Right lobe of liver (tissue), 6 donors: ENCODE measurements around the gene SIRT2. TPM values are rescaled to one million over a fixed set of nuclear protein-coding genes. Genes with fewer than 3 reads are reported as not detected.
"Not testable (repeated sequence)": the region's sequence is repeated elsewhere in the genome, so short reads cannot be mapped to it uniquely, and the experiment has no call there.

Experiments used
- ATAC-seq, 4 donors: fragments of 200-7000 bp; cut with Tn5 transposase; one replicate each; pipeline ENCODE4 v1.9.1; 2020; ENCODE audit warnings: mild to moderate bottlenecking in 4 of 4, moderate library complexity in 4 of 4
- DNase-seq, 3 donors: peaks; one replicate each; pipeline ENCODE4 v3.0.0-alpha.2; 2020
- H3K27ac ChIP-seq, 3 donors: fragments of 200-600 bp; one replicate each; pipeline ENCODE4 v1.8.0; 2022
- H3K27me3 ChIP-seq, 2 donors: fragments of 200-600 bp; one replicate each; pipeline ENCODE4 v1.8.0; 2022
- H3K36me3 ChIP-seq, 4 donors: fragments of 200-600 bp; sonication (generic) in 1 of 4; one replicate each; pipeline versions ENCODE4 v1.5.1 to v1.8.0; 2017 to 2022; ENCODE audit warnings: control low read depth in 1 of 4
- H3K4me1 ChIP-seq, 4 donors: fragments of 200-600 bp; sonication (generic) in 1 of 4; one replicate each; pipeline versions ENCODE4 v1.5.1 to v1.8.0; 2017 to 2022; ENCODE audit warnings: control low read depth in 1 of 4
- H3K4me3 ChIP-seq, 3 donors: fragments of 200-600 bp; one replicate each; pipeline ENCODE4 v1.8.0; 2022
- H3K9me3 ChIP-seq, 4 donors: fragments of 200-600 bp; sonication (generic) in 1 of 4; one replicate each; pipeline versions ENCODE4 v1.5.1 to v1.8.0; 2017 to 2022; ENCODE audit warnings: control low read depth in 1 of 4
- CTCF ChIP-seq, 4 donors: fragments of 200-600 bp in 3 of 4; fragments of 450-650 bp in 1 of 4; IDR thresholded peaks; one replicate each; pipeline versions ENCODE4 v1.5.1 to v1.8.0; 2016 to 2022; ENCODE audit warnings: antibody characterized with exemption in 4 of 4, mild to moderate bottlenecking in 2 of 4
- POLR2A ChIP-seq: fragments of 450-650 bp; IDR thresholded peaks from one replicate; pipeline ENCODE4 v1.6.1; 2017; ENCODE audit warnings: antibody characterized with exemption, mild to moderate bottlenecking
- WGBS: methylation state at CpG from one replicate; pipeline ENCODE4 v1.1.6; 2018; ENCODE audit warnings: low coverage, low lambda C conversion rate; ENCODE audit not compliant: insufficient coverage; ENCODE audit errors: missing lambda C conversion rate; 5-methylcytosine and 5-hydroxymethylcytosine counted together
- intact Hi-C, 2 donors: fragments of 100-400 bp; cut with DNase I; formaldehyde crosslinking; loops; one replicate each; pipeline versions ENCODE4 v1.11.2 to v1.14.1; 2022
- total RNA-seq, 6 experiments: library from RNA; depleted of rRNA in 2 of 6; stranded (reverse); fragments of >200 nt in 2 of 6; fragmentation: NEBNext Ultra II Directional in 3 of 6; extraction: Animal tissue kit (Norgen Biotek cat#: 25700) in 3 of 6; gene quantifications; one replicate each; pipeline versions ENCODE4 v1.1.0 to v1.2.4, GENCODE V29; 2016 to 2023
- donor health status: DM: no; HTN: yes; CAD: no.
- donor health status: DM: no; HTN: no; CAD: no.
- donor health status: DM: no; HTN: no; CAD: no.
- donor health status: DM: no; HTN: yes; CAD: no.
- donor health status: DM: no; HTN: yes; CAD: no.

SIRT2 gene
- total RNA-seq, 6 experiments from 2014 or later, result 28.6 to 62.0 (median 32.5) TPM

DNA sequence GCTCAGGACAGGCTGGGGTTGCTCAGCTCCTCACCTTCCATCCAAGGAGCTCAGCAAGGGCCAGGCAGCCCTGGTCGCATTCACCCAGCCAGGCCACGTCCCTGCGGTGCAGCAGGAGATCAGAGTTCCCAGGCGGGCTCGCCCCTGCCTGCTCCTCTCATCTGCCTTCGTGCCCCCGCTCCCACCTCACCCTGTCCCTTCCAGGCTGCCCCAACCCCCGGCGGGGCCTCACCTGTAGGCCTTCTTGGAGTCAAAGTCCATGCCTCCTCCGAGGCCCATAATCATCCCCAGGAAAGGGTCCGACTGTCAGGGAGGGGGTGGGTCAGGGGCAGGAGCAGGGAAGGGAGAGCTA lies 20.0 kb downstream of the SIRT2 start:
- H3K36me3 ChIP-seq, result peaks cover 0 to 4% (median 0%) of the 10 kb centered on the region in 4 donors
- H3K4me1 ChIP-seq, result no peaks in the 10 kb centered on the region
- DNase-seq, result no peak

DNA sequence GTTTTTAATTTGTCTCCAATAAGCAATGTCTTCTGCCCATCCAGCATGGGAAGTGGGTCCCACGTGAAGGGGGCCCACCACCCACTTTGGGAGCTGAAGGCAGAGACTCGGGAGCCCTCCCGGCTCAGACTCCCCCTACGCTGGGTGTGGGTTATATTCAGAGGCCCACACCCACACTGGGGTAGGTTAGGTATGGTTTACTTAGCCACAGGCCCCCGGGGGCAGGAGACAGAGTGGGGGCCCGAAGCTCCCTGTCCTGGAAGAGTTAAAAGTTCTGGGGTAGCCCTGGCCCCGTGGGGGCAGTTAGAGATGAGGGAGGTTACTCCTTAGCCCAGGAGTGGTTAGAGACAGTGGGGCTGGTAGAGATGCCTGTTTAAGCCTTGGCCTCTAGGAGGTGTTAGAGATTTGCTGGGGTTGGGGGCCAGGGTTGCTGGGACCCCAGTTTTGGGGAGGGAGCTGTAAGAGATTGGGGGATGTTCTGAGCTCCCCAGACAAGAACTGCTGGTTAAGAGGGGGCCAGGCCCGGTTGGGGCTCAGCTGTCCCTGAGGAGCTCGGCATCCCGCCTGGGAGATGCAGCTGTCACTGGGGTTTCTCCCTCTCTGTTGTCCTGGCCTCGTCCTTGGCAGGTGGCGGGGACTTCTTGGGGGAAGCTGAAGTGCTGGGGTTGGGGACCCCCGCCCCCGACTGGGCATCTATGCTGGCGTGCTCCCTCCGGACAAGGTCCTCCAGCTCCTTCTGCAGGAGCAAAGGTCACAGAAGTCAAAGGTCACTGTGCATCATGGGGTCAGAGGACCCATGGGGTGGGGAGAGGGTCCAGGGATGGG lies 20.6 kb downstream of the SIRT2 start:
- H3K36me3 ChIP-seq, result peaks cover 0 to 4% (median 0%) of the 10 kb centered on the region in 4 donors
- H3K4me1 ChIP-seq, result no peaks in the 10 kb centered on the region
- peak overlapping the region; percentile 9 to 51 (median 20) for H3K27ac ChIP-seq
- H3K27me3 ChIP-seq, result no peaks in the 10 kb centered on the region
- no peak for TF ChIP-seq POLR2A
- no peak for TF ChIP-seq CTCF (IDR thresholded peaks at IDR 0.05)
- 47% methylated on average over 5 of the region's 16 CpGs for WGBS
- intact Hi-C loops, result no loop called here
- no peak overlapping the region for H3K4me3 ChIP-seq
- ATAC-seq, result no peak
- DNase-seq, result no peak
- no peaks in the 10 kb centered on the region for H3K9me3 ChIP-seq

More for the DNA sequence above, 20.0 kb downstream of the SIRT2 start:
- WGBS, result 85% methylated on average over 4 of the region's 11 CpGs
- Histone ChIP-seq H3K4me3 (no peak overlapping the region), H3K27me3 (no peaks in the 10 kb centered on the region), H3K9me3 (no peaks in the 10 kb centered on the region), H3K27ac (no peak overlapping the region)
- intact Hi-C loops, result no loop called here
- ATAC-seq, result peak in 1 of 4 donors; percentile 12
- TF ChIP-seq CTCF (IDR thresholded peaks at IDR 0.05) (no peak), POLR2A (no peak)

DNA sequence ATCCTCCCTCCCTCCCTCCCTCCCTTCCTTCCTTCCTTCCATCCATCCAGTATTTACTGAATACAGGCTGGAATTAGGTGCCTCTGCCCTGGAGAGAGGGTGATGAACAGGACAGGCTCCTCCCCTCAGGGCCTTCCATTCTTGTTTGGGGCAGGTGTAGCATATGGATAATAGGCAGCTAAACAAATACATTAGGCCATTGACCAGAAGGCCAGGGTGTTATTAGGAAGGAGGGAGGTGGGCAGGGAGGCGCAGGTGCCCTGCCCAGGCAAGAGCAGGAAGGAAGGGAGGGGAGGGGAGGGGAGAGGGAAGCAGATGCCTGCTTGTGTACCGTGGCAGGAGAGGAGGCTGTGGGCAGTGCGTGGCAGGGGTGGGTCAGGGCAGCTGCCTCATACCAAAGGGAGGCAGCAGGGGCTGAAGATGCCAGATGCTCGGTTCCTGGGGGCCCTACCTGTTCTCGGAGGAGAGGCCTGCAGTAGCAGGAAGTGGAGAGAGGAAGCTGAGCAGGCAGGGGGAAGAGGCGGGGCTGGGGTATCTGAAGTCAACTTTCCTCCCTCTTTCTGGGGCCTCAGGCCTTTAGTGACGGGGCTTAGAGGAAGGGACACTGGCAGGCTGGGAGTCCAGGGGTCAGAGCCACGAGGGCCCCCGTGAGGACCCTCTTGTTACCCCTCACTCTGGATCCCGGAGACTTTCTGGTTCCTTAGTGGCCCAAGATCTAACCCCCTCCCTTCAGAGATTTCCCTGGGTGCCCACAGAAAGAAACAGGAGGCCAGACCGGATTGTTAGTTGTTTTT lies 21.4 kb downstream of the SIRT2 start, which contains the start of gene RINL:
TSS of gene RINL (minus strand) at position 495 of the 794 bp plus-strand sequence. CDS start 1,533 bp downstream, outside the sequence.
- Histone ChIP-seq H3K27me3 (no peaks in the 10 kb centered on the region), H3K4me1 (no peaks in the 10 kb centered on the region), H3K36me3 (no peaks in the 10 kb centered on the region), H3K27ac (peak within 1 kb of the TSS; percentile 9 to 51 (median 20)), H3K4me3 (no peak within 1 kb of the TSS), H3K9me3 (no peaks in the 10 kb centered on the region)
- TF ChIP-seq CTCF (IDR thresholded peaks at IDR 0.05) (no peak), POLR2A (no peak)
- peak in 1 of 3 donors; percentile 70 for DNase-seq
- ATAC-seq, result peak; percentile 44 to 81 (median 67)
- 39% methylated on average over 7 of the region's 11 CpGs for WGBS
- intact Hi-C loops, result no loop called here

DNA sequence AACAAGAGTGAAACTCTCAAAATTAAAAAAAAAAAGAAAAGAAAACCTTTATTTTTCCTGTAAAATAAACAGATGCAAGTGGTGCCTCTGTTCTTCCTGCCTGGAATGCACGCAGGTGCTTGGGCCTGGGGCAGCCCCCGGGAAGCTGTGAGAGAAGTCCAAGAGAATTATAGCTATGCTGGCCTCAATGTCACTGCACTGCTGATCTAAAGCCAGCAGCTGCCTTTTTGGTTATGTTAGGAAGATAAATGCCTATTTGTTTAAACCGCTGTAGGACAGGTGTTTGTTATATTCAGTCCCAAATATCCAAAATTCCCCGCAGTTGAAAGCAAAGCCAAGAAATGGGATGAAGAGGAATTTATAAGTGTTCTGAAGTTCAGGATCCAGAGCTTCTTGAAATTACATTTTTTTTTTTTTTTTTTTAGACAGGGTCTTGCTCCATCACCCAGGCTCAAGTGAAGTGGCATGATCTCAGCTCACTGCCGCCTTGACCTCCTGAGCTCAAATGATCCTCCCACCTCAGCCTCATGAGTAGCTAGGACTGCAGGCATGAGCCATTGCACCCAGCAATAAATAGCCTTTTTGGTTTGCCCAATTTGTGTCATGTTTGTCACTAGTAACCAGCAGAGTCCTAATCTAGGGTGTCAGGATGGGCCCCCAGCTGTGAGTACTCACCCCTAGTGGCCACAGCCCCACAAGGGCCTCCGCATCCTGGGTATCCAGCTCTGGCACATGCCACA lies 23.6 kb downstream of the SIRT2 start:
- Histone ChIP-seq H3K4me1 (no peaks in the 10 kb centered on the region), H3K27me3 (no peaks in the 10 kb centered on the region), H3K27ac (no peak overlapping the region), H3K4me3 (no peak overlapping the region), H3K36me3 (no peaks in the 10 kb centered on the region), H3K9me3 (no peaks in the 10 kb centered on the region)
- 85% methylated on average over 5 of the region's 6 CpGs for WGBS
- intact Hi-C loops, result no loop called here
- DNase-seq (no peak), ATAC-seq (no peak)
- TF ChIP-seq POLR2A (no peak), CTCF (IDR thresholded peaks at IDR 0.05) (no peak)

- intact Hi-C loops, H3K27ac ChIP-seq, DNase-seq, H3K9me3 ChIP-seq, H3K4me3 ChIP-seq, H3K36me3 ChIP-seq, ATAC-seq, H3K27me3 ChIP-seq: not testable (repeated sequence)
- H3K4me1 ChIP-seq, result peaks cover 0 to 14% (median 2%) of the 10 kb centered on the region in 4 donors
- 83% methylated on average over 7 of the region's 10 CpGs for WGBS
These were observed 26.0 kb downstream of the SIRT2 start for GRCh38 chr19:38873400-38873799.
